HG02763 (cell line): ENCODE data around the gene ACYP1.
A peak's percentile ranks its signal among the peaks of the same experiment; 100 is the strongest.

Experiments
- ATAC-seq: cut with Tn5 transposase; IDR thresholded peaks from one replicate; pipeline ENCODE4 v1.9.1; 2021; ENCODE audit warnings: mild to moderate bottlenecking, moderate library complexity; ENCODE audit not compliant: unreplicated experiment

ACYP1 gene

DNA sequence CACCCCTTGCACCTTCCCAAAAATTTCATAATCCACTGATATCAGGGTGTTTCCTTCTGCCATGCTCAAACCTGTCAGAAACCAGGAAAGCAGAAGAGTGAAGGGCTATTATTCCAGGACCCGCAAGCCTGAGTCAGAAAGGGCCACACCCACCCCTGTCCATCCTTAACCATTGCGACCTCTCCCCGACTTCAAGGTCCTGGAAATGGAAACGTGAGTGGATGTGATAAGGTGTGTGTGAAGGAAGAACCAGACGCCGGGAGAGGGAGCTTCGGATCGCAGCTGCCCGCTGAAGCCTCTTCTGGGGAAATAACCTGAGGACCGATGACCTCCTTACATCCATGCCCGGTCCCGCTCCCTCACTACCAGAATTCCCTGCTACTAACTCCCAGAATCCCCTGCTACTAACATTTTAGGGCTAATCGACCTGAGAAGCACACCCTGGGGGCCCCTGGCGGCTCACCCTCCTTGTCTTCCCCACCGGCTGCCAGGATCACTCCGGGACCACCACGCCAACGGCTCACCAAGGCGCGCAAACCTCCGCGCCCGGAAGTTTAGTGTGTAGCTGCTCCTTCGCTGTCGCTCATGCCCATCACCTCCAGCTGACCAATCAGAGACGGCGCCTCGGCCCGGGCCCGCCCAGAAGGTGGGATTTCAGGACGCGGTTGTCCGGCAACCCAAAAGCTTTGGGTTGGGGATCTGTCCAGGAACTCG, at the start of gene ACYP1:
Gene ACYP1 (minus strand): TSS at position 534 of the 714 bp plus-strand sequence. CDS start 471 bp downstream, at position 63.
- ATAC-seq, result peak; percentile 96

DNA sequence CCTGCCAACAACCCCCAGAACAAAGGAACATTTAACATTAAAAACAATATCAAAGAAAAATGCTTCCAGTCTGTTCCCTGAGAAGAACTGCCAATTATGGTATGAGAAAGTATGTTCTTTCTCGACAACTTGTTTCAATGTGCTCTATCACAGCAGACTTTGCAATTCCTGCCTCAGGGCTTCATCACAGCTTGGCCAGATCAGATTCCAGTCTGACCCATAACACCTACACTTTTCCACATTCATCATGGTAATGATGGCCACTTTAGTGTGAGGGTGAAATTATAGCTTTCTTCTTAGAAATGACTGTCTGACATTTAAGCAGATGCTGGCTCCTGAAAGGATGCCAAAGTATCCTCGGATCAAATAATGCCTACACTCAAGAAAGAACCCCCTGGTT, 46.1 kb upstream of the ACYP1 start:
- no peak for ATAC-seq

GRCh38 chr14:75107186-75107585, 43.4 kb upstream of the ACYP1 start:
- ATAC-seq, result no peak

- no peak for ATAC-seq
These were observed 37.7 kb upstream of the ACYP1 start for GRCh38 chr14:75101491-75101890.

- ATAC-seq, result no peak
These were observed 34.9 kb upstream of the ACYP1 start for GRCh38 chr14:75098682-75099081.

GRCh38 chr14:75098212-75098611, 34.4 kb upstream of the ACYP1 start:
- ATAC-seq, result no peak

- ATAC-seq, result no peak
These were observed 33.1 kb upstream of the ACYP1 start for GRCh38 chr14:75096959-75097358.

- no peak for ATAC-seq
These were observed 31.9 kb upstream of the ACYP1 start for GRCh38 chr14:75095690-75096089.

GRCh38 chr14:75094896-75095295, 31.1 kb upstream of the ACYP1 start:
- no peak for ATAC-seq

DNA sequence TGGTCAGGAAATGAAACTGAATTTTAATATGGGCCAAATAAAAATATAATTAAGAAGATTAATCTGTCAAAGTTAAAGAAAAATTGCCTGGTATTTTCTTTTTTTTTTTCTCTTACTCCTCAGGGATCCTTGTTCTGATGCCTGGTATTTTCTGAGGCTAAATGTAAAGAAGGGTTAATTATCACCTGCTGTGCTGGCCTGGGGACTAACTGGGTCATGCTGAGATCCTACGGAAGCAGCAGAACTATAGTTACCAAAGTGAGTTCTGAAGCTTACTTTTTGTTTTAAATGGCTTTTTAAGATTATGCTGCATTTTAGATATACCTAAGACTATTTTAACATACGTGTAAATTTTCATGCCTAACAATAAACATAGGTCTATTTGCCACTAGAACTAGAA, 28.9 kb upstream of the ACYP1 start:
- ATAC-seq, result no peak

DNA sequence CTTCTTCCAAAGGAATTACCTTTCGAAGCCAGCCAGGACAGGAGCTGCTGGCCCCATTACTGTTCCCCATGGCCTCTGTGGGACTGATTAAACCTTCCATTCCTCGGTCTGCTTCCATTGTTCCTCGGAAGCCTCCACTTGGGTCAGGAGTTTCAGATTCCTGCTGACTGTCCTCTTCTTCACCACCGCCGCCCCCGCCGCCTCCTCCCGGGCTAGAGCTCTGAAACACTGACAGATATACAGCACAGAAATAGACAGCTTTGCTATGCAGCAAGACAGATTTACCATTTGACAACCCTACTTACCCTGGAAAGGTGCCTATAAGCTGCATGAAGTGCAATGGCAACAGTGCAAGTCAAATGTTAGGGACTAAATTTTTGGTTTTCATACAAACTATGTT, 27.4 kb upstream of the ACYP1 start:
- ATAC-seq, result no peak

GRCh38 chr14:75090353-75090752, 26.5 kb upstream of the ACYP1 start:
- no peak for ATAC-seq

DNA sequence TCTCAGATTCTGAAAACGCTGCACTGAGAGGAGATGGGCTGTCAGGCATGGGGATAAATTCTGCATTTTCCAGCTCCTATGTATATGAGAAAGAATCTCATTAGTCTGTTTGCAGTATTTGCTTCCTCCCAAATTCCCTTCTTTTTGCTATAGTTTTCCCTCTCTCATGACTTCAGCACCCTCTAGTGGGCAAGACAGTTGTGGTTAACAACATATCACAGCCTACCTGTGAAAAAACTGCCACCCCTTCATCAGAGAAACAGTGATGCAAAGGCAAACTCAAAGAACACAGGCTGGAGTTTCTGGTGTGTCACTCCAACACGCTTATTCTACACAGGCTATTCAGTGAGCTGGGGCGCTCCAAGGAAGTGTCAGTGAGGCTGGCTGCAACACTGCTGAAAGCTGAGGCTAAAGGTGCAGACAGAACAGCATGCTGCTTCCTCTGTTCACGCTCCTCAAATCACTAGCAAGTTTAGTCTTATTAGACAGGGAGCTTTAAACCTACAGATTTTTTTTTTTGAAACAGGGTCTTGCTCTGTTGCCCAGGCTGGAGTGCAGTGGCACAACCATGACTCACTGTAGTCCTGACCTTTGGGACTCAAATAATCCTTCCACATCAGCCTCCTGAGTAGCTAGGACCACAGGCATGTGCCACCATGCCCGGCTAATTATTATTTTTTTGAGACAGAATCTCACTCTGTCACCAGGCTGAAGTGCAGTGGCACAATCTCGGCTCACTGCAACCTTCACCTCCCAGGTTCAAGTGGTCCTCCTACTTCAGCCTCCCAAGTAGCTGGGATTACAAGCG, 24.9 kb upstream of the ACYP1 start:
- ATAC-seq, result no peak

DNA sequence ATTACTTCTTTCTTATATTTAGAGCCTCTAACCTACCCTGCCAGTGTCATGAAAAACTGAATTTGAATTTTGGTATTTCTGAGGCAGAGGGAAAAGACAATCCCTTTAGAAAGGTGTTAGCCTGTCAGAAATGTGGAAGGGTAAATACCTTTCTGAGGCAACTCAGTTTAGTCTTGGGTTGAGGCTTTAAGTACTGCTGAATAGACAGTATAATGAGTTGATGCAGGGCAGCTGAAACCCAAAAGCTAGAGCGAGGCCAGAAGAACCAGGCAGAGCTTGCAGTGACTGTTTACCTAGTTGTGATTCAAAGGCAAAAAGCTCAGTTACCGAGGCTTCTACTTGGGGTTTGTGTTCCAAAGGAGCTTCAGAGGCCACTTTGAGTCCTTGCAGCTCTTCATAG, 24.3 kb upstream of the ACYP1 start:
- no peak for ATAC-seq

- ATAC-seq, result no peak
These were observed 20.7 kb upstream of the ACYP1 start for GRCh38 chr14:75084513-75084912.

DNA sequence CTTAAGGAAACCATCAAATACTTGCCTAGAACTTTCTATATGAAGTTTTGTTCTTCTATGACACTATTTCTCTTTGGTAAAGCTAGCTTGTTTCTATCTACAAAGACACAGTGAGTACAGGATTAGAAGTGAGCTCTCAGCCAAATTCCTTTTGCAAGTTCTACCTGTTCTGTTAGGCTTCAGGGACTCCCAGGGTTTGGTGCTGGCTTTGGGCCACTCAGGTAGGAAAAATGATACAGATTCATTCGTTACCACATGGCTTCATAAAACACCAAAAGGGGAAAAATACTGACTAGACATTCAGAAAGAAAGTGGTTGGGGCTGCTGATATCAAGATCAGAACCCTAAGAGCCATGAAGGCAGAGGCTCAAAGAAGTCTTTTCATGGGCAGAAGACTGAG, 19.4 kb upstream of the ACYP1 start:
- ATAC-seq, result no peak

GRCh38 chr14:75081660-75082229, 17.9 kb upstream of the ACYP1 start:
- no peak for ATAC-seq

DNA sequence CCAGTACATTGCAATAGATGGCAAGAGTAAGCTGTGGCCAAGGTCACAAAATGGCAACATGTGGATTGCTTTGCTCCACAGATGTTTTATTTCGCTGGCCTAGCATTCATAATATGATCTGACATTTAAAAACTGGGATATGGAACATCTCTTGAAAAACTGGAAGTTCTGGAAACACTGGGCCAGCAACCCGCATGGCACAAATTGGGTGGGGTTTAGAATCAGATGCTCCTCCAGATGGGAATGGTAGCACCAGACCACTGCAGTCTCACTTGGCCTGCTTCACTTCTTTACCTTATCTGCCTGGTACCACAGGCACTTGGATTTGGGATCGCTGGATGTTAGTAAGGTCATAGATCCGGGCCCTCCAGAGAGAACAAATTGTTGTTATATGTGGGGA, 15.7 kb upstream of the ACYP1 start:
- no peak for ATAC-seq

DNA sequence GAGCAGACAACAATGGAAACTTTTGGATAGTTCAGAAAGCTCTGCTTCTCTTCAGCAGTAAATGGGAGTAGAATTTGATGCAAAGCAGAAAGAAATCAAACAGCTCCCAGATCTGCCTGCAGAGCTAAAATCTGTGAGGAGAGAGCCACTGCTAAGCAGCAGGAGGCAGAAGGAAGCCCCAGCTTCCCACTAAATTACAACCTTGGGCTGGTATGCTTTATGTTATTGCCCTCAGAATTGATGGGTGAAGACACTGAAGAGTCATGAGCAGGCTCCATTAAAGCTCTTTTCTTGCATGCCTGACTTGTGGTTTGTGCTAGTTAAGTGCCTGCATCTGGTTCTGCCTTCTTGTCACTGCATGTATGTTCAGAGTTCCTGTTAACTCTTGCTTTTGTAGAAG, 14.0 kb upstream of the ACYP1 start:
- no peak for ATAC-seq

GRCh38 chr14:75070383-75070782, 6.6 kb upstream of the ACYP1 start:
- no peak for ATAC-seq

- ATAC-seq, result no peak
These were observed 6.0 kb upstream of the ACYP1 start for GRCh38 chr14:75069811-75070145.

DNA sequence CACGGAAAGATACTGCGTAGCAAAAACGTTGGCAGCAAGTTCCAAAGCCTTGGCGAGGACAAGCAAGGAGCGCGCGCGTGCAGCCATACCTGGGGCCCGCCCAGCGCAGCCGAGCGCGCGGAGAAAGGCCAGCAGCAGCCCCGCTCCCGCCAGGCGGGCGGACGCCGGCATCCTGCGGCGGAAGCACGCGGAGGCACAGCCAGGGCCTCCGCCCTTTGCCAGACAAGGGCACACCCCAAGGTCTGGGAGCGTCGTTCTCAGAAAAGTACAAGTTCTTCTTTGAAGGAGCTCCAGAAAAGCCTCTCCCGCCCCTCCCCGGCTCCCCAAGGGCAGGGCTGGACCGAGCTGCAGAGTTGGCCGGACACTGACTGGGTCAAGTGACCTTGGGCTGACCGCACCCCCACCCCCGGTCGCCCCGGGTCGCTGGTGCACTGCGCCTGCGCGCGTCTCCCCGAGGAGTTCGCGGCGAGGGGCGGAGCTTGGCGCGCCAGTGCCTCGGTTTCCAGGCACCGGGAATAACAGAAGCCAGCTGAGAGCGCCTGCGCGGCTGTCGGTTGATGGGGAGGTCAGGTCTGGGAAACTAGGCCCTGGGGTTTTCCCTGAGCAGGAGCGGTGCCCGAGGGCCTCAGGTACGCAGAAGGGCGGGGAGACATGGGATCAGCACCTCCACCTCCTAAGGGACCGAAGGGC, 5.4 kb upstream of the ACYP1 start, which contains the start of gene ZC2HC1C:
Gene ZC2HC1C (plus strand): TSS at position 521 of the 690 bp plus-strand sequence. CDS start 933 bp downstream, outside the sequence.
- ATAC-seq, result peak; percentile 70
